NOMO-1 treated with DMSO at 0.1 percent for 48 hours (cell line): ENCODE measurements around the gene IGFBP2.

Source experiments
- DNase-seq: peaks from one replicate; lab custom pipeline; 2025; ENCODE audit not compliant: unreplicated experiment; lab: John Stamatoyannopoulos, UW

IGFBP2 gene

GRCh38 chr2:216661051-216661450 lies 27.8 kb downstream of the IGFBP2 start:
- no peak for DNase-seq

GRCh38 chr2:216661639-216662375 lies 28.6 kb downstream of the IGFBP2 start:
- no peak for DNase-seq

GRCh38 chr2:216663106-216663505 lies 29.9 kb downstream of the IGFBP2 start:
- DNase-seq = no peak

- DNase-seq = no peak
These were observed 30.6 kb downstream of the IGFBP2 start for GRCh38 chr2:216663846-216664245.

- no peak for DNase-seq
These were observed 31.4 kb downstream of the IGFBP2 start for GRCh38 chr2:216664593-216665034.

- DNase-seq = no peak
These were observed 32.0 kb downstream of the IGFBP2 start for GRCh38 chr2:216665242-216665641.

- no peak for DNase-seq
These were observed 32.5 kb downstream of the IGFBP2 start for GRCh38 chr2:216665717-216666116.

- DNase-seq = peak; percentile 47
These were observed 33.4 kb downstream of the IGFBP2 start for GRCh38 chr2:216666461-216667233.

- DNase-seq = no peak
These were observed 37.3 kb downstream of the IGFBP2 start for GRCh38 chr2:216670266-216671080.

GRCh38 chr2:216671081-216671411 lies 37.8 kb downstream of the IGFBP2 start:
- no peak for DNase-seq

GRCh38 chr2:216671791-216672343 lies 38.6 kb downstream of the IGFBP2 start:
- DNase-seq = no peak

- no peak for DNase-seq
These were observed 39.2 kb downstream of the IGFBP2 start for GRCh38 chr2:216672466-216672865.

- DNase-seq = no peak
These were observed 39.8 kb downstream of the IGFBP2 start for GRCh38 chr2:216673021-216673420.

- DNase-seq = no peak
These were observed 40.4 kb downstream of the IGFBP2 start for GRCh38 chr2:216673609-216674008.

GRCh38 chr2:216674376-216674775 lies 41.2 kb downstream of the IGFBP2 start:
- no peak for DNase-seq

GRCh38 chr2:216676630-216677029 lies 43.4 kb downstream of the IGFBP2 start:
- DNase-seq = no peak

- no peak for DNase-seq
These were observed 44.3 kb downstream of the IGFBP2 start for GRCh38 chr2:216677439-216678097.

GRCh38 chr2:216678098-216678465 lies 44.9 kb downstream of the IGFBP2 start:
- no peak for DNase-seq

GRCh38 chr2:216678813-216679657 lies 45.8 kb downstream of the IGFBP2 start:
- no peak for DNase-seq

GRCh38 chr2:216679658-216680024 lies 46.4 kb downstream of the IGFBP2 start:
- no peak for DNase-seq
